Measurements from ENCODE around the gene UGT2B15.
"Not testable (repeated sequence)": the region's sequence is repeated elsewhere in the genome, so short reads cannot be mapped to it uniquely, and the experiment has no call there.

The UGT2B15 gene

GRCh38 chr4:68670479-68670939 lies at the start of gene UGT2B15:
UGT2B15 (minus strand) TSS chr4:68670652; CDS start chr4:68670618, 34 bp downstream.
- not testable (repeated sequence) for TF ChIP-seq GATA2, GATA3 (IDR thresholded peaks at IDR 0.05; ENCODE audit: low read depth, low read length)

- TF ChIP-seq GATA2 (IDR thresholded peaks at IDR 0.05; ENCODE audit: low read depth, low read length) (no peak), GATA3 (IDR thresholded peaks at IDR 0.05; ENCODE audit: low read depth, low read length) (no peak)
Observed at GRCh38 chr4:68719075-68719473, 48.6 kb upstream of the UGT2B15 start.

- TF ChIP-seq GATA3 (IDR thresholded peaks at IDR 0.05; ENCODE audit: low read depth, low read length) (no peak), GATA2 (IDR thresholded peaks at IDR 0.05; ENCODE audit: low read depth, low read length) (no peak)
Observed at GRCh38 chr4:68718447-68719074, 48.1 kb upstream of the UGT2B15 start.

- no peak for TF ChIP-seq GATA2 (IDR thresholded peaks at IDR 0.05; ENCODE audit: low read depth, low read length)
- no peak for TF ChIP-seq GATA3 (IDR thresholded peaks at IDR 0.05; ENCODE audit: low read depth, low read length)
Observed at GRCh38 chr4:68717999-68718398, 47.5 kb upstream of the UGT2B15 start.

- TF ChIP-seq GATA3 (IDR thresholded peaks at IDR 0.05; ENCODE audit: low read depth, low read length): no peak
- no peak for TF ChIP-seq GATA2 (IDR thresholded peaks at IDR 0.05; ENCODE audit: low read depth, low read length)
Observed at GRCh38 chr4:68714400-68714799, 43.9 kb upstream of the UGT2B15 start.

GRCh38 chr4:68712207-68712606 lies 41.8 kb upstream of the UGT2B15 start:
- no peak for TF ChIP-seq GATA3 (IDR thresholded peaks at IDR 0.05; ENCODE audit: low read depth, low read length)
- no peak for TF ChIP-seq GATA2 (IDR thresholded peaks at IDR 0.05; ENCODE audit: low read depth, low read length)

- no peak for TF ChIP-seq GATA2 (IDR thresholded peaks at IDR 0.05; ENCODE audit: low read depth, low read length)
- no peak for TF ChIP-seq GATA3 (IDR thresholded peaks at IDR 0.05; ENCODE audit: low read depth, low read length)
Observed at GRCh38 chr4:68708566-68708965, 38.1 kb upstream of the UGT2B15 start.

- TF ChIP-seq GATA2 (IDR thresholded peaks at IDR 0.05; ENCODE audit: low read depth, low read length): no peak
- TF ChIP-seq GATA3 (IDR thresholded peaks at IDR 0.05; ENCODE audit: low read depth, low read length): no peak
Observed at GRCh38 chr4:68700152-68700551, 29.7 kb upstream of the UGT2B15 start.

- TF ChIP-seq GATA2 (IDR thresholded peaks at IDR 0.05; ENCODE audit: low read depth, low read length) (no peak), GATA3 (IDR thresholded peaks at IDR 0.05; ENCODE audit: low read depth, low read length) (no peak)
Observed at GRCh38 chr4:68693325-68694075, 23.0 kb upstream of the UGT2B15 start.

GRCh38 chr4:68691186-68691585 lies 20.7 kb upstream of the UGT2B15 start:
- TF ChIP-seq GATA2 (IDR thresholded peaks at IDR 0.05; ENCODE audit: low read depth, low read length): no peak
- TF ChIP-seq GATA3 (IDR thresholded peaks at IDR 0.05; ENCODE audit: low read depth, low read length): no peak

GRCh38 chr4:68683034-68683433 lies 12.6 kb upstream of the UGT2B15 start:
- TF ChIP-seq GATA3 (IDR thresholded peaks at IDR 0.05; ENCODE audit: low read depth, low read length) (no peak), GATA2 (IDR thresholded peaks at IDR 0.05; ENCODE audit: low read depth, low read length) (no peak)

- TF ChIP-seq GATA3 (IDR thresholded peaks at IDR 0.05; ENCODE audit: low read depth, low read length) (no peak), GATA2 (IDR thresholded peaks at IDR 0.05; ENCODE audit: low read depth, low read length) (no peak)
Observed at GRCh38 chr4:68673143-68673542, 2.7 kb upstream of the UGT2B15 start.

- TF ChIP-seq GATA3 (IDR thresholded peaks at IDR 0.05; ENCODE audit: low read depth, low read length): no peak
- TF ChIP-seq GATA2 (IDR thresholded peaks at IDR 0.05; ENCODE audit: low read depth, low read length): no peak
Observed at GRCh38 chr4:68658672-68659071, 11.8 kb downstream of the UGT2B15 start.

- no peak for TF ChIP-seq GATA2 (IDR thresholded peaks at IDR 0.05; ENCODE audit: low read depth, low read length)
- no peak for TF ChIP-seq GATA3 (IDR thresholded peaks at IDR 0.05; ENCODE audit: low read depth, low read length)
Observed at GRCh38 chr4:68655764-68656444, 14.5 kb downstream of the UGT2B15 start.
